MM.1S (cell line): Measurements from ENCODE around the gene IMMP2L.

ENCODE experiments used
- DNase-seq: peaks from one replicate; pipeline ENCODE4 v3.0.0-alpha.2; 2015
- H2AFZ ChIP-seq: fragments of 300-600 bp; sonication (generic); 2 replicates; pipeline ENCODE4 v1.6.0; 2016; ENCODE audit warnings: antibody characterized with exemption, low read length
- H3F3A ChIP-seq: fragments of 300-600 bp; sonication (generic); 2 replicates; pipeline ENCODE4 v1.6.1; 2016; ENCODE audit warnings: mild to moderate bottlenecking, antibody characterized with exemption, low read length, moderate library complexity, mixed read lengths; ENCODE audit not compliant: insufficient read depth
- H3K27ac ChIP-seq: fragments of 300-600 bp; sonication (generic); 2 replicates; pipeline ENCODE4 v1.5.1; 2016; ENCODE audit warnings: mild to moderate bottlenecking, low read length
- H3K27me3 ChIP-seq: fragments of 300-600 bp; sonication (generic); replicated peaks from 2 replicates; pipeline ENCODE4 v1.6.0; 2016; ENCODE audit warnings: low read length; ENCODE audit not compliant: insufficient read depth
- H3K36me3 ChIP-seq: fragments of 300-600 bp; sonication (generic); replicated peaks from 2 replicates; pipeline ENCODE4 v1.6.1; 2016; ENCODE audit warnings: mild to moderate bottlenecking, low read length, mixed read lengths; ENCODE audit not compliant: insufficient read depth
- H3K4me1 ChIP-seq: fragments of 300-600 bp; sonication (generic); 2 replicates; pipeline ENCODE4 v1.6.1; 2016; ENCODE audit warnings: low read length, mixed read lengths
- H3K4me2 ChIP-seq: fragments of 300-600 bp; sonication (generic); 2 replicates; pipeline ENCODE4 v1.6.0; 2016; ENCODE audit warnings: low read depth, low read length
- H3K4me3 ChIP-seq: fragments of 300-600 bp; sonication (generic); 2 replicates; pipeline ENCODE4 v1.5.1; 2016; ENCODE audit warnings: low read length, mixed read lengths
- H3K79me2 ChIP-seq: fragments of 300-600 bp; sonication (generic); 2 replicates; pipeline ENCODE4 v1.6.1; 2016; ENCODE audit warnings: mixed run types, low read length, mixed read lengths
- H3K9ac ChIP-seq: fragments of 300-600 bp; sonication (generic); 2 replicates; pipeline ENCODE4 v1.6.1; 2016; ENCODE audit warnings: low read length, mixed read lengths
- H3K9me2 ChIP-seq: fragments of 300-600 bp; sonication (generic); replicated peaks from 2 replicates; pipeline ENCODE4 v1.6.1; 2016; ENCODE audit warnings: mild to moderate bottlenecking, low read length, mixed read lengths; ENCODE audit not compliant: insufficient read depth
- H3K9me3 ChIP-seq: fragments of 300-600 bp; sonication (generic); replicated peaks from 2 replicates; pipeline ENCODE4 v1.6.1; 2016; ENCODE audit warnings: mild to moderate bottlenecking, low read length, mixed read lengths; ENCODE audit not compliant: insufficient read depth
- H4K20me1 ChIP-seq: fragments of 300-600 bp; sonication (generic); 2 replicates; pipeline ENCODE4 v1.6.1; 2016; ENCODE audit warnings: mild to moderate bottlenecking, low read length, moderate library complexity, mixed read lengths; ENCODE audit not compliant: insufficient read depth
- EZH2 ChIP-seq: fragments of 300-600 bp; sonication (generic); optimal IDR thresholded peaks from 2 replicates; pipeline ENCODE3; 2017; ENCODE audit warnings: low read depth, mild to moderate bottlenecking, antibody characterized with exemption, low read length, mixed read lengths
- EZH2phosphoT487 ChIP-seq: fragments of 300-600 bp; sonication (generic); IDR thresholded peaks from 2 replicates; pipeline ENCODE4 v1.6.1; 2018; ENCODE audit warnings: antibody characterized with exemption, low read length
- TF ChIP-seq, protein P1 (sequence below): fragments of 300-600 bp; sonication (generic); IDR thresholded peaks from 2 replicates; pipeline ENCODE4 v1.5.1; 2016; ENCODE audit warnings: antibody characterized with exemption, low read length, mixed read lengths

IMMP2L gene

DNA sequence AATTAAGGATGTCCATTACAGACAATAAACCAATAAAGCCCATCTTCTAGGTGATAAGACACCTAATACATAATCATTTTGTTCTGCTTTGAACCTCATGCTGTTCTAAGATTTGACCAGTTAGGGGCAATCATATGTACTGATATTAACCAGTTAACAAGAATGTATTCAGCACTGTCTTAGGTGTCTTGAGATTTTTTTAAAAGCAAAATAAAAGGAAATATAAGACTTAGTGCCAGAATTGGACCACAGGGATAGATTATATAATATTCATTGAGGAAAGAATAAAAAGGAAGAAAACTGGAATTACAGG, 32.0 kb downstream of the IMMP2L start:
- TF ChIP-seq, protein P1, sequence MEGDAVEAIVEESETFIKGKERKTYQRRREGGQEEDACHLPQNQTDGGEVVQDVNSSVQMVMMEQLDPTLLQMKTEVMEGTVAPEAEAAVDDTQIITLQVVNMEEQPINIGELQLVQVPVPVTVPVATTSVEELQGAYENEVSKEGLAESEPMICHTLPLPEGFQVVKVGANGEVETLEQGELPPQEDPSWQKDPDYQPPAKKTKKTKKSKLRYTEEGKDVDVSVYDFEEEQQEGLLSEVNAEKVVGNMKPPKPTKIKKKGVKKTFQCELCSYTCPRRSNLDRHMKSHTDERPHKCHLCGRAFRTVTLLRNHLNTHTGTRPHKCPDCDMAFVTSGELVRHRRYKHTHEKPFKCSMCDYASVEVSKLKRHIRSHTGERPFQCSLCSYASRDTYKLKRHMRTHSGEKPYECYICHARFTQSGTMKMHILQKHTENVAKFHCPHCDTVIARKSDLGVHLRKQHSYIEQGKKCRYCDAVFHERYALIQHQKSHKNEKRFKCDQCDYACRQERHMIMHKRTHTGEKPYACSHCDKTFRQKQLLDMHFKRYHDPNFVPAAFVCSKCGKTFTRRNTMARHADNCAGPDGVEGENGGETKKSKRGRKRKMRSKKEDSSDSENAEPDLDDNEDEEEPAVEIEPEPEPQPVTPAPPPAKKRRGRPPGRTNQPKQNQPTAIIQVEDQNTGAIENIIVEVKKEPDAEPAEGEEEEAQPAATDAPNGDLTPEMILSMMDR = no peak
- no peak for TF ChIP-seq EZH2
- no peak for TF ChIP-seq EZH2phosphoT487
- no peak for DNase-seq

DNA sequence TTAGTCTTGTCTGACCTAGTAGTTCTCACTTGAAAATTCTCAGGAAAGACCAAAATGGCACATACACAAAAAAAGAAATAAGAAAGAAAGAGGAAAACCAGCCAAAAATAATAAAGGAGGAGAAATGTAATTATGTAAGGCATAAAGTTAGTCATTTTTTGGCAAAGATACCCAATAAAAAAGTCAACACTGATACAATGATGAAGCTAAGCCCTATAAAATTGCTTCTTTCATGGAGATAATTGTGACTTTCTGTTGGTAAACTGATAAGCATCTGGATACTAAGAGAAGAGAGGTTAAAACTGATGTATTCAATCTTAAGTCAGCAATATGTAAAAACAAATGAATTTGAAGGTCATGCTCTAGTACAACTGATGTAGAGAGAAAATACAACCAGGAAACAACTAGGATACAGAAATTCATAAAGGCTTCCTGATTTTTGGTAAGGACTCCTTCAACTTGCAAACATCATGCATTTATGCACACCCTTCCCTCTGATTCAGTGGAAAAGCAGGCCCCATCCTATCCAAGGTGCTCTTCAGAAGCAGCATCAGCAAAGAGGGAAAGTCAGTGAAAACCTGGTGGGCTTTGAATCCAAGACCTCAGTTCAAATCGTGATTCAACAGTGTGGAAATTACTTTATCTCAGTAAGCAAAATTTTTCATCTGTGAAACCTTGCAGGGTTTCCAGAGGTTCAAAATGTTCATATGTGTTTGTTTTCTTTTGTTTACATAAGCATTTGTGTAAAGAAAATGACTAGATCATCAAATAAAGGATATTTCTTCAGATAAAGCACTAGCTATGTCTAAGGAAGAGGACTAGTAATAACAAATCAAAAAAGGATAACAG, 32.6 kb downstream of the IMMP2L start:
- Histone ChIP-seq H3K27me3 (peaks cover 73% of the 10 kb centered on the region), H3F3A (peaks cover 16% of the 10 kb centered on the region), H2AFZ (no peak overlapping the region), H3K36me3 (no peaks in the 10 kb centered on the region), H3K4me2 (no peak overlapping the region), H4K20me1 (peaks cover 10% of the 10 kb centered on the region; the same call in 1 of the 2 replicates), H3K4me1 (peaks cover 25% of the 10 kb centered on the region), H3K79me2 (no peaks in the 10 kb centered on the region), H3K9me3 (no peaks in the 10 kb centered on the region), H3K9me2 (no peaks in the 10 kb centered on the region), H3K9ac (no peak overlapping the region), H3K27ac (no peak overlapping the region), H3K4me3 (no peak overlapping the region)
- no peak for DNase-seq
- TF ChIP-seq, protein P1 = no peak
- no peak for TF ChIP-seq EZH2

More for the DNA sequence above, 32.0 kb downstream of the IMMP2L start:
- Histone ChIP-seq H3K9me3 (no peaks in the 10 kb centered on the region), H2AFZ (no peak overlapping the region), H3K27me3 (peaks cover 73% of the 10 kb centered on the region), H3K9me2 (no peaks in the 10 kb centered on the region), H3K27ac (no peak overlapping the region), H4K20me1 (peaks cover 10% of the 10 kb centered on the region; the same call in 1 of the 2 replicates), H3K4me2 (no peak overlapping the region), H3K4me1 (peaks cover 25% of the 10 kb centered on the region), H3K9ac (no peak overlapping the region), H3F3A (peaks cover 16% of the 10 kb centered on the region), H3K79me2 (no peaks in the 10 kb centered on the region), H3K4me3 (no peak overlapping the region), H3K36me3 (no peaks in the 10 kb centered on the region)

DNA sequence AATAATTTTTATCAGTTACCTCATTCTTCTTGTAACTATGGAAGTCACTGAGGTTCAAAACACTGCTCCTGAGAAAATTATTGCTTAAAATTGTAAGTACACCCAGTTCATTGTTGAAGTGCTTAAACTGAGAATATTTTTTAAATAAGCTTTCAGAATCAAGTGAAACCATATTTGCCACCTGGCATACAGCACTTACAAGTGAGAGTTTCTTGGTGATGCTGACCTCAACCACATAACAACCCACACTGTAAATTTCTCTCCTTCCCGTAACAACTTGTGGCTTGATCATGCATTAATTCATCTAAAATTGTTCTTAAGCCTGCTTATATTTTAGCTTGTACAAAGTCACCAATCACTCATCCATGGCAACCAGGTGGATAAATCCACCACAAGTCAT, 34.0 kb downstream of the IMMP2L start:
- Histone ChIP-seq H4K20me1 (peaks cover 10% of the 10 kb centered on the region; the same call in 1 of the 2 replicates), H3K4me1 (peaks cover 25% of the 10 kb centered on the region), H3K79me2 (no peaks in the 10 kb centered on the region), H3K4me3 (peak overlapping the region; percentile 6; the same call in 1 of the 2 replicates), H3K4me2 (peak overlapping the region; percentile 48), H3K9me3 (no peaks in the 10 kb centered on the region), H3K27ac (no peak overlapping the region), H3F3A (peaks cover 16% of the 10 kb centered on the region), H3K9me2 (no peaks in the 10 kb centered on the region), H3K27me3 (peaks cover 81% of the 10 kb centered on the region), H2AFZ (no peak overlapping the region), H3K9ac (no peak overlapping the region), H3K36me3 (no peaks in the 10 kb centered on the region)
- peak; percentile 98 for TF ChIP-seq EZH2phosphoT487
- TF ChIP-seq, protein P1 = no peak
- peak; percentile 75 for DNase-seq
